Esophagus muscularis mucosa (tissue), 3 donors: Measurements from ENCODE around the gene SWAP70.

ENCODE experiments used
- POLR2AphosphoS5 ChIP-seq, 2 donors: sonication (generic); formaldehyde crosslinking; IDR thresholded peaks; one replicate each; pipeline ENCODE4 v1.6.1; 2017; ENCODE audit warnings: antibody characterized with exemption in 2 of 2
- TF ChIP-seq, protein P1 (sequence below), 3 experiments: fragments of 200-600 bp in 2 of 3; fragments of 450-650 bp in 1 of 3; sonication (generic) in 2 of 3; IDR thresholded peaks; one replicate each; pipeline ENCODE4 v1.5.1; 2017 to 2019; ENCODE audit warnings: antibody characterized with exemption in 3 of 3, mild to moderate bottlenecking in 2 of 3, moderate library complexity in 1 of 3

DNA sequence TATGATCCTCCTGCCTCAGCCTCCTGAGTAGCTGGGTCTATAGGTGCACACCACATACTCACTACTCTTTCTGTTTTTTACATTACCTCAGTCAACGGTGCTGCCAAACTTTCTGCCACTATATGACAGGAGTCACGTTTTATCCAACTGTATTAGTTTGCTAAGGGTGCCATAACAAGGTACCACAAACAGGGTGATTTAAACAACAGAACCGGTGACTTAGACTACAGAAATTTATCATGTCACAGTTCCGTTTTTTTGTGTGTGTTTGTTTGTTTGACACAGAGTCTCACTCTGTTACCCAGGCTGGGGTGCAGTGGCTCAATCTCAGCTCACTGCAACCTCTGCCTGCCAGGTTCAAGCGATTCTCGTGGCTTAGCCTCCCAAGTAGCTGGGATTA lies 6.3 kb upstream of the SWAP70 start:
- TF ChIP-seq, protein P1, sequence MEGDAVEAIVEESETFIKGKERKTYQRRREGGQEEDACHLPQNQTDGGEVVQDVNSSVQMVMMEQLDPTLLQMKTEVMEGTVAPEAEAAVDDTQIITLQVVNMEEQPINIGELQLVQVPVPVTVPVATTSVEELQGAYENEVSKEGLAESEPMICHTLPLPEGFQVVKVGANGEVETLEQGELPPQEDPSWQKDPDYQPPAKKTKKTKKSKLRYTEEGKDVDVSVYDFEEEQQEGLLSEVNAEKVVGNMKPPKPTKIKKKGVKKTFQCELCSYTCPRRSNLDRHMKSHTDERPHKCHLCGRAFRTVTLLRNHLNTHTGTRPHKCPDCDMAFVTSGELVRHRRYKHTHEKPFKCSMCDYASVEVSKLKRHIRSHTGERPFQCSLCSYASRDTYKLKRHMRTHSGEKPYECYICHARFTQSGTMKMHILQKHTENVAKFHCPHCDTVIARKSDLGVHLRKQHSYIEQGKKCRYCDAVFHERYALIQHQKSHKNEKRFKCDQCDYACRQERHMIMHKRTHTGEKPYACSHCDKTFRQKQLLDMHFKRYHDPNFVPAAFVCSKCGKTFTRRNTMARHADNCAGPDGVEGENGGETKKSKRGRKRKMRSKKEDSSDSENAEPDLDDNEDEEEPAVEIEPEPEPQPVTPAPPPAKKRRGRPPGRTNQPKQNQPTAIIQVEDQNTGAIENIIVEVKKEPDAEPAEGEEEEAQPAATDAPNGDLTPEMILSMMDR (IDR thresholded peaks at IDR 0.05): no peak
- TF ChIP-seq POLR2AphosphoS5 (IDR thresholded peaks at IDR 0.05): no peak
